Measurements from ENCODE around the gene TAMALIN.
A peak's percentile ranks its signal among the peaks of the same experiment; 100 is the strongest.

TAMALIN gene

DNA sequence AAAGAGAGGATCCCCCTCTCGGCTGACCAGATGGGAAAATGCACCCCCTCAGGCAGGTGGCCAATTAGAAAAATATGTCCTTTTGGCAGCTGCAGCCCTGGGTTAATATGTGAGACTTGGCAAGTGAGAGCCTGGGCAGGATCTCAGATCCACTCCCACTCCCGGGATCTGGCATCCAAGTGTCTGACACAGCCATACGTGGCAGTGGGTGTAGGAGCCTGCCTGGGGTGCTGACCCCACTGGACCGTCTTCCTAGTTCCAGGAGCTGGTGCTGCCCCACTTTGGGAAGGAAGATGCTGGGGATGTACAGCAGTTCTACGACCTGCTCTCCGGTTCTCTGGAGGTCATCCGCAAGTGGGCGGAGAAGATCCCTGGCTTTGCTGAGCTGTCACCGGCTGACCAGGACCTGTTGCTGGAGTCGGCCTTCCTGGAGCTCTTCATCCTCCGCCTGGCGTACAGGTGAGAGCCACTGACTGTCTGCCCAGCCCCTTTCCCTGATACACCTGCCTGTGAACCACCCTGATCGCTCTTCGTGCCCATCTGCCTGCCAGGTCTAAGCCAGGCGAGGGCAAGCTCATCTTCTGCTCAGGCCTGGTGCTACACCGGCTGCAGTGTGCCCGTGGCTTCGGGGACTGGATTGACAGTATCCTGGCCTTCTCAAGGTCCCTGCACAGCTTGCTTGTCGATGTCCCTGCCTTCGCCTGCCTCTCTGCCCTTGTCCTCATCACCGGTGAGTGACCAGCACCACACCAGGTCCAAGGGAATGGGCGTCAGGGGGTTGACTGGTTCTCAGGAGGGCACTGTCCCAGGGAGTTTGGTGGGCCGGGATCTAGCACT, 50.3 kb downstream of the TAMALIN start:
- DNase-seq = no peak

DNA sequence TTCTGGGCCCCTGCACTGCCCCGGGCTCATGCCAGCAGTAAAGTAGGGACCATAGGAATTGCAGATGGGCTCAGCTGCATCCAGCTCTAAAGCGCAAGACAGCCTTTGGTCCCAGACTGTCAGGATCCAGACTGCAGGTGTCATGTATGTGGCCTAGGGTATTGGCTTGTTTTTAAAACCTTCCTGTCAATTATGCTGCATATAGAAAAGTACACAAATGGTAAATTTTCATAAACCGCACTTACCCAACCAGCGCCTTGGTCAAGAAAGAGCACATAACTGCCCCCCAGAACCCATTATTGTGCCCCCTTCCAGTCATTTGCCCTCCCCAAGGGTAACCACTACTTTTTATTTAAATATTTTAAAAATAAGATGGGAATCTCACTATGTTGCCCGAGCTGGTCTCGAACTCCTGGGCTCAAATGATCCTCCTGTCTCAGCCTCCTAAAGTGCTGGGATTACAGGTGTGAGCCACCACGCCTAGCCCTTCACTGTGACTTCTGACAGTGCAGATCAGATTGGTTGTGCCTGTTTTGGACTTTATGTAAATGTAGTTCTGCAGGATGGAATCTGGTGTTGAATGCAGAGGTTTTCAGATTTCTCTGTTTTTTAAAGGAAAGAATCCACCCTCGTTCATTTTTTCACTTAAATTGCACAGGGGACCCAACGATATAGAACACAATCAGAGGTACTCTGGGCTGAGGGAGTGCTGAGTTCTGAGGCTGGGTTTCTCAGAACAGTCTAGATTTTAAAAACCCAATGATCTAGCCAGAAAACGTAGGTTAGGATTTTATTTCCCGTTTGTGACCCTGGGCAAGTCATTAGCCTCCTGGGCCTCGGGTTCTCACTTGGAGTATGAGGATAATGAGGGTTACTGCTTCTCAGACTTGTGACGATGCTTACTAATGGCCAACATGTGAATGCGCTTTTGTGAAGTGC, 51.2 kb downstream of the TAMALIN start:
- no peak for DNase-seq

DNA sequence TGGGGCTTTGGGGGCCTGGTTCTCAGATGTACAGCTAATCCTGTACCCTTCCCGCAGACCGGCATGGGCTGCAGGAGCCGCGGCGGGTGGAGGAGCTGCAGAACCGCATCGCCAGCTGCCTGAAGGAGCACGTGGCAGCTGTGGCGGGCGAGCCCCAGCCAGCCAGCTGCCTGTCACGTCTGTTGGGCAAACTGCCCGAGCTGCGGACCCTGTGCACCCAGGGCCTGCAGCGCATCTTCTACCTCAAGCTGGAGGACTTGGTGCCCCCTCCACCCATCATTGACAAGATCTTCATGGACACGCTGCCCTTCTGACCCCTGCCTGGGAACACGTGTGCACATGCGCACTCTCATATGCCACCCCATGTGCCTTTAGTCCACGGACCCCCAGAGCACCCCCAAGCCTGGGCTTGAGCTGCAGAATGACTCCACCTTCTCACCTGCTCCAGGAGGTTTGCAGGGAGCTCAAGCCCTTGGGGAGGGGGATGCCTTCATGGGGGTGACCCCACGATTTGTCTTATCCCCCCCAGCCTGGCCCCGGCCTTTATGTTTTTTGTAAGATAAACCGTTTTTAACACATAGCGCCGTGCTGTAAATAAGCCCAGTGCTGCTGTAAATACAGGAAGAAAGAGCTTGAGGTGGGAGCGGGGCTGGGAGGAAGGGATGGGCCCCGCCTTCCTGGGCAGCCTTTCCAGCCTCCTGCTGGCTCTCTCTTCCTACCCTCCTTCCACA, 52.0 kb downstream of the TAMALIN start:
- no peak for DNase-seq

DNA sequence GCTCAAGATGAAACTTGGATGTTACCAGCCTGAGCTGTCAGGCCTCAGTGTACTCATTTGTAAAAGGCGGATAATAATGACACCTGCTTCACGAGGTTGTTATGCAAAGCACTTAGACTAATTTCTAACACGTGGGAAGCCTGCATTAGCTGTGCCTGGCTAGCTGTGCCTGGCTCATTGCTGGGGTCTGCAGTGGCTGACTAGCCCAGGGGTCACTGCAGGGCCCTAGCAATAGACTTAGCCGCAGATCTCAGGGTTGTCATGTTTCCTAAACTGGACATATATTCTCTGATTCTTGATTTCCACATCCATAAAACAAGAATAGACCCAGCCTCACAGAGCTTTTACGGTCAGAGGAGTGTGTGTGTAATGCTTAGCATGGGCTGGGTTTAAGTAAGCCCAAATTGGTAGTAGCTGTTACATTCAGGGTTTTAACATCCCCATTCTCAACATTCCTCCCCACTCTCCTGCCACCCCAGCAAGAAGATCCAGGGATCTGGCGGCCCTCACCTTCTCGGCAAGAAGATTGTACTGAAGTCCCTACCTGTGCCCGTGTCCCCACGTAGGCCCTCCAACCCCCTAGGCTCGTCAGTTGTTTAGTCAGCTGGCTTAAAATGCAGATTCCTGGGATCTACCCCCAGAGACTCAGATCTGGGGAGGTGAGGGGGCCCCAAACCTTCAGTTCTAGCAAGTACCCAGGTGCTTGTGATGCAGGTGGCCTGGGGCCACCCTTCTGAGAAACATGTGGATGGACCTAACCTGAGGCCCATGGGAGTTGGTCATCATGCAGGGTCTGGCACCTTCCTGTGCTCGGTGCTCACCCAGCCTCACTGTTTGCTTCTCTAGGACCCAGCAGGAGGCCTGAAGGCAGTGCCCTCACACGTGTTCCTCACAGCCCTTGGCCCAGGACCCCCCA, 53.1 kb downstream of the TAMALIN start:
- no peak for DNase-seq

DNA sequence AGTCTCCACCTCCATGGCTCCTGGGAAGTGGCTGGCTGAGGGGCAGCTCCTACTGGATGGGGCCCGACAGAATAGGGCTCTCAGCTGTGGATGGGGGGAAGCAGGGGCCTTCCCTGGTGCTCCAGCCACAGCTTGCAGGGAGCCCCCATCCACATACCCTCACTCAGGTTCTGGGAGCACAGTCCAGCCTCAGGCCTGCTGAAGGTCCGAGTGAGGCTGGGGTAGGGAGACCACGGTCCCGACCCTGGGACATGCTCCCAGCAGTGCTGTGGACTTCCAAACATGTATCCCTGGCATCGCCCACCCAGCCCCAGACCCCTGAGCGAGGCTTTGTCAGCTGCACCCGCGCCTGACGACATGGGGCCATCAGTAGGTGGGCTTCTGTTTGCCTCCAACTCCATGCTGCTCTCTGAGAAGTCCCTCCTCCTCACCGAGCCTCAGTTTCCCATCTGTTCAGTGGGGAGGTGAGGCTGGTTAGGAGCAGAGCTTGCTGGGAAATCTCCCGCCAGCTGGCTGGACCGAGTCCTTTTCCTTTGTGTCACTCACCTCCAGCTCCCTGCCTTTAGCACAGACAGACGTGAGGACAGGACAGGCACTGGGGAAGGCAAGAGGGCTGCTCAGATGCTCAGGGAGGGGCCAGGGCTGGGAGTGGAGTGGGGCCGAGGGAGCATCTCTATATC, 53.9 kb downstream of the TAMALIN start:
- no peak for DNase-seq

DNA sequence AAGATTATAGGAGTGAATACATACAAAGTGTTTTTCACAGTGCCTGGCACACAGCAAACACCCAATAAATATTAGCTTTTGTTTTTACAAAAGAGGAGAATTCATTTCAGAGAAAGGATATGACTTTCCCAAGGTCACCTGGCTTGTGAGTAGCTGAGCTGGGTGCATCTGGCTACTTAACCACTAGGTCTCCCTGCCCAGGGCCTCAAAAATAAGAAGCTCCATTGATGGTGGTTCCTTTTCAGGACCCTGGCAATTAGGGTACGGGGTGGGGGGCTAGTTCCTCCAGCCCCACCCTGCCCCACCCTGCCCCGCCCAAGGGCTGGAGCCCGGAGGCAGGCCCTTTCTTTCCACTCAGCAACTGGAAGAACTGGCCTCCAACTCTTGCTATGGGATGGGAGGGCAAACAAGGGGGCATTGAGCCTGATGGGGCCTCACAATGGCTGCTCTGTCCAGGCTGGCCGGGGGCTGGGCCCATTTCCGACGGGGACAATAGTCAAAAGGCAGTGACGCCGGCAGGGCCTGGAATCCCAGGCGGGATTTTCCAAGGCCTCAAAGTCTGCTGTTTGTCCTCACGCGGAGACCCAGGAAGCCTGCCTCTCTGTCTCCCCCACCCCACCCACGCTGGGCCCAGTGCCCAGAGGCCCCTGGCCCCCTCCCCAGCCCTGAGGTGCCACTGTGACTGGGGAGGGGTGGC, 54.9 kb downstream of the TAMALIN start:
- DNase-seq = no peak

DNA sequence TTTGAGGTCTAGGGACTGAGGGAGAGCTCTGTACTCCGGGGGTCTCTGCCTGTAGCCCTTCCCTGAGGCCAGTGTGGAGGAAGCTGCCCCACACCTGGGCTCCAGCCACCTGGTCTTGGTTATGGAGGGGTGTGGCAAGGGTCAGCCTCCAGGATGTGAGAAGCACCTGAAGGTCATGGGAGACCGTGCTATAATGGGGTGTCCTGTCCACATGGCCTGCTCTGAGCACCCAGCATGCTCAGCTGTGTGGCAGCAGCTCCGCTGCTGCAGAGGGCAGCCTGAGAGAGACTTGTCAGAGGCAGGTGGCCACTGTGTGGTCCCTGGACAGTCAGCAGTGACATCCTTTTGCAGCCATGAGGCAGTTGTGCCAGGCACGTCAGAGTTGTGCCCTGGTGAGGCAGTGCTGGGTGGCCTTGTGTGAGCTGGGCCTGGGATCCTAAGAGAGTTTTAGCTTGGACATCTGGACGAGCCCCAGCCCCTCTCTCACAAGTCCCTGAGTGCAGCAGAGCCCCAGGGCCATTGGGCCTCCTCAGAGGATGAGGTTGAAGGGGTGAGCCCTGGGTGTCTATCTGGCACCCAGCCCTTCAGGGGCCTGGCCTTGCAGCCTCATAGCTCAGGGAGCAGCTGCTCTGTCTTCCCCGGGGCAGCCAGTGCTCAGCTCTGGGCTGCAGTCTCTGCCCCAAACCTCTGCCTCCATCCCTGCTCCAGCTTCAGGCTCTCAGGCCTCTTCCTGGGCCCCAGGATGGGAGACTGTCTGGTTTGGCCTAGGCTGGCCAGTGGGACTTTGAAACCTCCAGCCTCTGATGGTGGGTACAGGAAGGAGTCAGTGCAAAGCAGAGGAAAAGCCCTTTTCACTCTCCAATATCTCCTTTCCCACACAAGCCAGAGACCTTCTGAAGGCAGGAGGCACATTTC, 55.7 kb downstream of the TAMALIN start:
- DNase-seq = no peak

DNA sequence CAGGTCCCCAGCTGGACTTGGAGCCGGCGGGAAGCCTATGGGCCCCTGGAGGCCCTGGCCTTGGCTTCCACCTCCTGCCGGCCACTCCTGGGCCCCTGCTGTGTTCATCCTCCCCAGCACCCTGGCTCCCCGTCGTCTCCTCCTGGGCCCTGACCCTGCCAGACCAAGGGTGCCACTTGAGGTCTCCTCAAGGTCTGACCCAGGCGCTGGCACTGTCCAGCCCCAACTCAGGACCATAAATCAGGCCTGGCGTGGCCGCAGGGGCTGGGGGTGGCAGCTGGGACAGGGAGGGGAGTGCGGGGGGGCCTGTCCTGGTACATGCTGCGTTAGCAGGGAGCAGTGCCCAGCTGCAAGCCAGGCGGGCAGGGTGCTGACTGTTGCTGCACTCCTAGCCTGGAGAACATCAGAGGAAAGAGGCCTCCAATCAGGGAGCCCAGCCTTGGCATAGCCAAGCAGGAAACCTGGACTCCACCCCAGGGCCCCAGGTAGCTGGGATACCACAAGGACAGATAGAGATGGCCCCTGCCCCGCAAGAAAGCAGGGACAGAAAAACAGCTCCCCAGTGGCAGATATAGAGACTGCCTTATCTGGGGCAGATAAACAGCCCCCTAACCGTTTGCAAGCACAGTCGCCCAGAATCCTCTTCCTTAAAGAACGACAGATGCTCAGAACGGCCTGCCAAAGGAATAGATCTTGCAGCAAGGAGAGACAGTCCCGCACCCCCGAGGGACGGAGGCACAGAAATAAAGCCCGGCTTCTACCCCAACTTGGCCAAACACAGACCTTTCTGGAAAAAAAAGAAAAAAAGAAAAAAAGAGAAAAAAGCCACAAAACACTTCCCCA, 56.6 kb downstream of the TAMALIN start:
- DNase-seq = peak; percentile 46

DNA sequence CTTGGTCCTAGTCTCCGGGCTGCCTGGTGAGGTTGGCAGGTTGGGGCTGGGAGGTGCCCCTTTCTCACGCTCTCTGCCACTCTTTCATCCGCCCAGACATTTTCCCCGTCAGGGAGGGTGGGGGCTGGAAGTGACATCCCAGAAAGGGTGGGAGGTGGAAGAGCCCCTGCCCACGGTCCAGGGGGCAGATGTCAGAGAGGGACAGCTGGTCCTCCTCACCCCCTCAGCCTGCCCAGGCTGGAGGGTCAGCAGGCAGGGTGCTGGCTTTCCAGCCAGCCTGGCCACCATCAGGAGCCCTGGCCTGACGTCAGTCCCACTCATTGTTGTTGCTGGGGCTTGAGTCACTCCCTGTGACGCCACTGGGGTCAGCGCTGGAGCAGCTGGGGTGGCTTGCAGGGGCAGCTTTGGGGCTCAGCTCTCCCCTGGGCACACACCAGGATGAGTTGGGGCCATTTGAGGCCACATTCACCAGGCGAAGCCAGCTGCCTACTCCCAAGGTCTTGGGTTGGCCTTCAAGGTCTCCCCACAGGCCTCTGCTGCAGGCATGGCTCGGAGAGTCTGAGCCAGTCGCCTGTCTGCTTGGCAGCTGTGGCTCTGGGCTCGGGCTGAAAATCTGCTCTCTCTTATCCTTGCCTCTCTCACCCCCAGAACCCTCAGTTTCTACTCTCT, 57.4 kb downstream of the TAMALIN start:
- no peak for DNase-seq
